HepG2 (cell line): ENCODE results near the gene CRAT. TPM values are rescaled to one million over a fixed set of nuclear protein-coding genes. Genes with fewer than 3 reads are reported as not detected.
A peak's percentile ranks its signal among the peaks of the same experiment; 100 is the strongest.

Experiments used
- CENPBD1 ChIP-seq: sonication (generic); formaldehyde crosslinking; IDR thresholded peaks from 2 replicates; pipeline ENCODE4 v1.8.0; 2022; ENCODE audit warnings: missing genetic modification reagents, low read depth, mild to moderate bottlenecking, borderline replicate concordance
- FOXA3 ChIP-seq: IDR thresholded peaks from 2 replicates; pipeline ENCODE4 v1.6.1; 2016; ENCODE audit warnings: missing genetic modification reagents, missing compliant biosample characterization
- GPBP1L1 ChIP-seq: sonication (generic); formaldehyde crosslinking; IDR thresholded peaks from 2 replicates; pipeline ENCODE4 v1.5.0; 2020; ENCODE audit warnings: mild to moderate bottlenecking, missing genetic modification reagents
- HNF1B ChIP-seq: sonication (generic); formaldehyde crosslinking; IDR thresholded peaks from 2 replicates; pipeline ENCODE4 v1.5.1; 2020; ENCODE audit warnings: mild to moderate bottlenecking, moderate library complexity, missing genetic modification reagents
- HOXD1 ChIP-seq: sonication (generic); formaldehyde crosslinking; IDR thresholded peaks from 2 replicates; pipeline ENCODE4 v1.5.0; 2020; ENCODE audit warnings: missing genetic modification reagents
- SALL1 ChIP-seq: sonication (generic); formaldehyde crosslinking; IDR thresholded peaks from 2 replicates; pipeline ENCODE4 v1.8.0; 2022; ENCODE audit warnings: mild to moderate bottlenecking, missing genetic modification reagents
- TRAFD1 ChIP-seq: sonication (generic); formaldehyde crosslinking; IDR thresholded peaks from 2 replicates; pipeline ENCODE4 v1.5.1; 2020; ENCODE audit warnings: missing genetic modification reagents, mild to moderate bottlenecking, borderline replicate concordance
- polyA plus RNA-seq, 8 experiments: library from polyadenylated mRNA; depleted of rRNA in 3 of 8; stranded (reverse) in 7 of 8; unstranded in 1 of 8; fragments of >200 nt; fragmentation: Illumina TruSeq in 4 of 8; extraction: Trizol in 4 of 8; gene quantifications; 2 replicates each; pipeline versions ENCODE4 v1.2.1 to v1.2.3, GENCODE V29; 2011 to 2016; ENCODE audit warnings: low read depth in 4 of 8, missing spikeins in 1 of 8, mixed read lengths in 1 of 8; ENCODE audit not compliant: insufficient read depth in 1 of 8
- total RNA-seq, 5 experiments: library from RNA; depleted of rRNA; stranded (reverse); fragments of >200 nt; fragmentation: Illumina TruSeq; extraction: Trizol; gene quantifications; 2 replicates each; pipeline ENCODE4 v1.2.3, GENCODE V29; 2016; ENCODE audit warnings: low read depth in 1 of 5
- TF ChIP-seq, protein P1 (sequence below): sonication (generic); formaldehyde crosslinking; IDR thresholded peaks from 2 replicates; pipeline ENCODE4 v1.5.1; 2020; ENCODE audit warnings: mild to moderate bottlenecking, missing genetic modification reagents, moderate library complexity
- TF ChIP-seq, protein P2 (sequence below): sonication (generic); formaldehyde crosslinking; IDR thresholded peaks from 2 replicates; pipeline ENCODE4 v1.8.0; 2022; ENCODE audit warnings: mild to moderate bottlenecking, missing genetic modification reagents, borderline replicate concordance
- TF ChIP-seq, protein P3 (sequence below): sonication (generic); formaldehyde crosslinking; IDR thresholded peaks from 2 replicates; pipeline ENCODE4 v1.4.0; 2020; ENCODE audit warnings: mild to moderate bottlenecking, missing genetic modification reagents
- TF ChIP-seq, protein P4 (sequence below): sonication (generic); formaldehyde crosslinking; IDR thresholded peaks from 2 replicates; pipeline ENCODE4 v1.5.0; 2020; ENCODE audit warnings: mild to moderate bottlenecking, missing genetic modification reagents, moderate library complexity

Gene CRAT
- total and polyA plus RNA-seq, 2 of the 13 experiments (the other 11 are each of a cell fraction or from before 2014, with no cell fraction given) = 26.1 to 26.6 TPM

DNA sequence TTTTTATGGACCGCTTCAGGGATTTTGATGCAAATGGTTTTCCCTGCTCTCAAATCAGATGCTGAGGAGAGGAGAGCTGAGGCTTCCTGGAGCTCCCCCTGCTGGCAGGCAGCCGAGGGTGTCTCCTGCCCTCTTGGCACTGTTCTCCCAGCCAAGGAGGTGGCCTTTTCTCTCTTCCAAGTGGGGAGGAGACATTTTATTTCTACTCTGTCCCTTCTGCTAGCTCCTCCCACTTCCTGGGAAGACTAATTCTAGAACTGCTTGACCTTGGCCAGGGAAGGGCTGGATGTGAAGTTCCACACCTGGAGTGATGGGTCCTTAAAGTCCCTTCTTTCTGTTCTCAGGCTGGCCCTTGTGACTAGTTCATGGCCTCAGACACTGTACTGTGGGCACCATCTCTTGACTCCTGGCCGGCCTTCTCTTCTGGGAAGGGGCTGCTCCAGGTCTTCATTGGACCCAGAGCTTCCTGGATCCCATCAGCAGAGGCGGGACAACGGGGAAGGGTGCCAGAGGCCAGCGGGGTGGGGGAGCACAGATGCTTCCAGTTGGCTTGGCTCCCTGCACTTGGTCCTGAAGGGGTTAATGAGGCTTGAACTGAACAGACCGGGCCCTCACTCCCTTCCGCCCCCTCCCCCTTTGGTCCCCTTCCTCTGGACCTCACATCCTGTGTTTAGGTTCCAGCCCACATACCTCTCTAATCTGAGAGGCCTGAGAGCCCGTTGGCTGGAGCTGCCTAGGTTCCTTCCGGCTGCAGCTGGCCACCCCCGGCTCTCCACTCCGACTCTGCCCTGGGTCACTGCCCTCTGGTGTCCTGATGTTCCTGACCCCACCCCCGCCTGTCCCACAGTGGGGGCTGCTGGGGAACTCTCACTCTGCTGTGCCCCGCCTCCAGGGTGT, 32.7 kb upstream of the CRAT start (continued):
- TF ChIP-seq, protein P1, sequence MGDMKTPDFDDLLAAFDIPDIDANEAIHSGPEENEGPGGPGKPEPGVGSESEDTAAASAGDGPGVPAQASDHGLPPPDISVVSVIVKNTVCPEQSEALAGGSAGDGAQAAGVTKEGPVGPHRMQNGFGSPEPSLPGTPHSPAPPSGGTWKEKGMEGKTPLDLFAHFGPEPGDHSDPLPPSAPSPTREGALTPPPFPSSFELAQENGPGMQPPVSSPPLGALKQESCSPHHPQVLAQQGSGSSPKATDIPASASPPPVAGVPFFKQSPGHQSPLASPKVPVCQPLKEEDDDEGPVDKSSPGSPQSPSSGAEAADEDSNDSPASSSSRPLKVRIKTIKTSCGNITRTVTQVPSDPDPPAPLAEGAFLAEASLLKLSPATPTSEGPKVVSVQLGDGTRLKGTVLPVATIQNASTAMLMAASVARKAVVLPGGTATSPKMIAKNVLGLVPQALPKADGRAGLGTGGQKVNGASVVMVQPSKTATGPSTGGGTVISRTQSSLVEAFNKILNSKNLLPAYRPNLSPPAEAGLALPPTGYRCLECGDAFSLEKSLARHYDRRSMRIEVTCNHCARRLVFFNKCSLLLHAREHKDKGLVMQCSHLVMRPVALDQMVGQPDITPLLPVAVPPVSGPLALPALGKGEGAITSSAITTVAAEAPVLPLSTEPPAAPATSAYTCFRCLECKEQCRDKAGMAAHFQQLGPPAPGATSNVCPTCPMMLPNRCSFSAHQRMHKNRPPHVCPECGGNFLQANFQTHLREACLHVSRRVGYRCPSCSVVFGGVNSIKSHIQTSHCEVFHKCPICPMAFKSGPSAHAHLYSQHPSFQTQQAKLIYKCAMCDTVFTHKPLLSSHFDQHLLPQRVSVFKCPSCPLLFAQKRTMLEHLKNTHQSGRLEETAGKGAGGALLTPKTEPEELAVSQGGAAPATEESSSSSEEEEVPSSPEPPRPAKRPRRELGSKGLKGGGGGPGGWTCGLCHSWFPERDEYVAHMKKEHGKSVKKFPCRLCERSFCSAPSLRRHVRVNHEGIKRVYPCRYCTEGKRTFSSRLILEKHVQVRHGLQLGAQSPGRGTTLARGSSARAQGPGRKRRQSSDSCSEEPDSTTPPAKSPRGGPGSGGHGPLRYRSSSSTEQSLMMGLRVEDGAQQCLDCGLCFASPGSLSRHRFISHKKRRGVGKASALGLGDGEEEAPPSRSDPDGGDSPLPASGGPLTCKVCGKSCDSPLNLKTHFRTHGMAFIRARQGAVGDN = peak; percentile 47
- TF ChIP-seq, protein P2, sequence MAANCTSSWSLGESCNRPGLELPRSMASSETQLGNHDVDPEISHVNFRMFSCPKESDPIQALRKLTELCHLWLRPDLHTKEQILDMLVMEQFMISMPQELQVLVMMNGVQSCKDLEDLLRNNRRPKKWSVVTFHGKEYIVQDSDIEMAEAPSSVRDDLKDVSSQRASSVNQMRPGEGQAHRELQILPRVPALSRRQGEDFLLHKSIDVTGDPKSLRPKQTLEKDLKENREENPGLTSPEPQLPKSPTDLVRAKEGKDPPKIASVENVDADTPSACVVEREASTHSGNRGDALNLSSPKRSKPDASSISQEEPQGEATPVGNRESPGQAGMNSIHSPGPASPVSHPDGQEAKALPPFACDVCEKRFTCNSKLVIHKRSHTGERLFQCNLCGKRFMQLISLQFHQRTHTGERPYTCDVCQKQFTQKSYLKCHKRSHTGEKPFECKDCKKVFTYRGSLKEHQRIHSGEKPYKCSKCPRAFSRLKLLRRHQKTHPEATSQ (CRISPR knock-in tag) = no peak
- TF ChIP-seq HOXD1 (CRISPR knock-in tag) (no peak), CENPBD1 (CRISPR knock-in tag) (no peak), SALL1 (CRISPR knock-in tag) (0 out of 2 replicates have a peak, but pooled peaks have one; percentile 22), HNF1B (CRISPR knock-in tag) (0 out of 2 replicates have a peak, but pooled peaks have one; percentile 47), GPBP1L1 (CRISPR knock-in tag) (no peak), TRAFD1 (CRISPR knock-in tag) (no peak), FOXA3 (CRISPR knock-in tag) (no peak)
- TF ChIP-seq, protein P3, sequence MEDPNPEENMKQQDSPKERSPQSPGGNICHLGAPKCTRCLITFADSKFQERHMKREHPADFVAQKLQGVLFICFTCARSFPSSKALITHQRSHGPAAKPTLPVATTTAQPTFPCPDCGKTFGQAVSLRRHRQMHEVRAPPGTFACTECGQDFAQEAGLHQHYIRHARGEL = no peak
- TF ChIP-seq, protein P4, sequence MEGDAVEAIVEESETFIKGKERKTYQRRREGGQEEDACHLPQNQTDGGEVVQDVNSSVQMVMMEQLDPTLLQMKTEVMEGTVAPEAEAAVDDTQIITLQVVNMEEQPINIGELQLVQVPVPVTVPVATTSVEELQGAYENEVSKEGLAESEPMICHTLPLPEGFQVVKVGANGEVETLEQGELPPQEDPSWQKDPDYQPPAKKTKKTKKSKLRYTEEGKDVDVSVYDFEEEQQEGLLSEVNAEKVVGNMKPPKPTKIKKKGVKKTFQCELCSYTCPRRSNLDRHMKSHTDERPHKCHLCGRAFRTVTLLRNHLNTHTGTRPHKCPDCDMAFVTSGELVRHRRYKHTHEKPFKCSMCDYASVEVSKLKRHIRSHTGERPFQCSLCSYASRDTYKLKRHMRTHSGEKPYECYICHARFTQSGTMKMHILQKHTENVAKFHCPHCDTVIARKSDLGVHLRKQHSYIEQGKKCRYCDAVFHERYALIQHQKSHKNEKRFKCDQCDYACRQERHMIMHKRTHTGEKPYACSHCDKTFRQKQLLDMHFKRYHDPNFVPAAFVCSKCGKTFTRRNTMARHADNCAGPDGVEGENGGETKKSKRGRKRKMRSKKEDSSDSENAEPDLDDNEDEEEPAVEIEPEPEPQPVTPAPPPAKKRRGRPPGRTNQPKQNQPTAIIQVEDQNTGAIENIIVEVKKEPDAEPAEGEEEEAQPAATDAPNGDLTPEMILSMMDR = peak; percentile 83
